NOMO-1 treated with dmso at 0.1 percent for 144 hours (cell line): ENCODE results near the gene GNB1L.
A peak's percentile ranks its signal among the peaks of the same experiment; 100 is the strongest.
"Not testable (repeated sequence)": the region's sequence is repeated elsewhere in the genome, so short reads cannot be mapped to it uniquely, and the experiment has no call there.

Source experiments
- DNase-seq: peaks from one replicate; lab custom pipeline; 2025; ENCODE audit not compliant: unreplicated experiment; lab: John Stamatoyannopoulos, UW

Gene GNB1L

DNA sequence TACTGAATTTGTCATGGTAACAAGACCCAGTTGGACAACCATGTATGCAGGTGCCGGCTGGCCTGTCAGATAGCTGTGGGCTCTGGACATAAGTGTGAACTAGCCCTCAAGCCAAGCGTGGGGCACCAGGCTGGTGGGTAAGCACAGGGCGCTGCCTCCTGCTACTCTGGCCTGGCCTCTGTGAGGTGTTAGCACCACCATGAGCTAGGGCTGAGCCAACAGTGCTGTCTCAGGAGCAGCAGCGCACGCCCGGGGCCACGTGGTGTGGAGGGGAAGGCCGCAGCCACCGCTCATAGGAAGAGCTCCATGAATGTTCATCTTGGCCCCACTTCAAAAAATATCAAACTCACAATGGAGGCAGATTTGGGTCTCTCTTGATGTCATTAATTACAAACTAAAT is 35.3 kb upstream of the GNB1L start:
- DNase-seq: no peak

DNA sequence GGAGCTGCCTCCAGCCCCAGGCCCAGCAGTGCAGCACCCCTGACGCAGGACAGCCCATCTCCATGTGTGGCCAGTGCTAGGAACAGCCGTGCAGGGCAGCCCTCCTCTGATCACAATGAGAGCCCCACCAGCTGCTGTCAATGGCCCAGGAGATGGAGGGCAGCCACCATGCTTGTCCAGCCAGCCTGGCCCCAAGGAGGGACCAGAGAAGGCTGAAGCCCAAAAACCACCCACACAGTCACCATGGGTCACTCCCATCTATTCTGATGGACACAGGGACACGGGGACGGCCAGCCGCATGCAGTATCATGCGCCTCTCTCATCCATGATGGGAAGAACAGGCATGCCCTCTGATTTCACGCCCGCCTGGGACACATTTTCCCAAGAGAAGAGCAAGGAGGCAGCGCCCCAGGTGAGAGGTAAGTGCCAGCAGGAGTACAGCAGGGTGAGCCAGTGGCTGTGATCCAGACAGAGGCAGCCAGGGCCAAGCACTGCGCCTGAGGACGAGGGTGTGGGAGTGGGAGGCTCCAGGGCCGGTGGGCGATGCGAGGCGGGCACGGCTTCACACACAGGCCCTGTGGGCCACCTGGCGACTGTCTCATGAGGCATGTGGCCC is 33.6 kb upstream of the GNB1L start:
- no peak for DNase-seq

- DNase-seq: no peak
Observed at GRCh38 chr22:19887256-19887985, 32.7 kb upstream of the GNB1L start.

DNA sequence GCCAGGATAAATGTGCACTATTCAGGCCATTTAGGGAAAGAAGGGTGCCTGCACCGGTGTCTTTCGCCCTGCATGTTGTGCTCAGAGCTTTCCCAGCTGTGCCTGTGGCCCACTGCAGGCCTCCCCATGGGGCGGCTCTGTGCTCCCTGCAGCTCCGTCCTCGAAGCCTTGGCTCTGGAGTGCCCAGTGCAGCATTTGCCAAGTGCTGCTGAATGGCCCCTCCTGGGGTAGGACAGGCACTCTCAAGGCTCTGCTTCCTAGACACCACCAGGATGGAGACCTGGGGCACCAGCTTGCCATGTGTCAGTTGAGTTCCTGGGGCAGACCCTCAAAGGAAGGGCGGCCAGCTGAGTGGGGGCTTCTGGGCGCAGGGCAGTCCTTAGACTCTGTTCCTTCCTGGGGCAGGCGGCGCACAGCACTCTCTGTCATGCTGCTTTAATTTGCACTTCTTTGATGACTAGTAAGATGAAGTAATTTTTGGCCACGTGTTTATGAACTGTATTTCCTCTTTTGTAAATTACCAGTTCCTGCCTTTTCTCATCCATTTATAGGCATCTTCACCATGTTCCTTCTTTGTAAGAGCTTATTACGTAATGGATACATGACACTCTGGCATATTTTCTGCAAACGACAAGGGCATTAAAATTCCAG is 32.1 kb upstream of the GNB1L start:
- peak; percentile 86 for DNase-seq

DNA sequence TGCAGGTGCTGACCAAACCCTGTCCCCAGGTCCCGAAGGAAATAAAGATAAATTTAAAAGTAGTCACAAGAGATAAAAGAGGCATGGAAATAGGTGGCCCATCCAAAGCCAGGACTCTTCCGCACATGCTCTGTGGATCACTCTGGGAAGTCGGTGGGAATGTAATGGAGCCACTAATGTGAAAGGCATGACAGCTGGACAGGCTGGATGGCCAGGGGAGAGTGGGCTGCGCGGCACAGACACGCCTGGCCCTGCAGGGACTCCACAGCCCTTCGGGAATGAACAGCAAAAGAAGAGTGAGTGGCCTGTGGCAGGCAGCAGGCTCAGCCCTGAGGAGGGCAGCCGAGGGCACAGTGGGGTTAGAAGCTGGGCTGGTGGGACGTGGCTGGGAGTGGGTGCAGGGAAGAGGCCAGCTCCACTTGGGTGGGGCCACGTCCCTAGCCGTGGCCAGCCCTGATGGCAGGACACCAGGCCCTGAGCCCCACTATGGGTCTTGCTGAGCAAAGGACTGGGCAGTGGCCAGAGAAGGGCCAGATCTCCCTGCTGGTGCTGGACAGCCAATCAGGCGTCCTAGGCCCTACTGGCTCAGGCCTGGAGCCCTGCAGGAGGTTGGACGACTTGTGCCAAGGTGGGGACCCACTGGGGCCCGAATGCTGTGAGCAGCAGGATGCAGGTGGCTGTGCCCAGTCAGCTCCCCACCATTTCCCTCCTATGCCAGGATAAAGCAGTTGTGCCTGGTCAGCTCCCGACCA is 31.3 kb upstream of the GNB1L start:
- no peak for DNase-seq

DNA sequence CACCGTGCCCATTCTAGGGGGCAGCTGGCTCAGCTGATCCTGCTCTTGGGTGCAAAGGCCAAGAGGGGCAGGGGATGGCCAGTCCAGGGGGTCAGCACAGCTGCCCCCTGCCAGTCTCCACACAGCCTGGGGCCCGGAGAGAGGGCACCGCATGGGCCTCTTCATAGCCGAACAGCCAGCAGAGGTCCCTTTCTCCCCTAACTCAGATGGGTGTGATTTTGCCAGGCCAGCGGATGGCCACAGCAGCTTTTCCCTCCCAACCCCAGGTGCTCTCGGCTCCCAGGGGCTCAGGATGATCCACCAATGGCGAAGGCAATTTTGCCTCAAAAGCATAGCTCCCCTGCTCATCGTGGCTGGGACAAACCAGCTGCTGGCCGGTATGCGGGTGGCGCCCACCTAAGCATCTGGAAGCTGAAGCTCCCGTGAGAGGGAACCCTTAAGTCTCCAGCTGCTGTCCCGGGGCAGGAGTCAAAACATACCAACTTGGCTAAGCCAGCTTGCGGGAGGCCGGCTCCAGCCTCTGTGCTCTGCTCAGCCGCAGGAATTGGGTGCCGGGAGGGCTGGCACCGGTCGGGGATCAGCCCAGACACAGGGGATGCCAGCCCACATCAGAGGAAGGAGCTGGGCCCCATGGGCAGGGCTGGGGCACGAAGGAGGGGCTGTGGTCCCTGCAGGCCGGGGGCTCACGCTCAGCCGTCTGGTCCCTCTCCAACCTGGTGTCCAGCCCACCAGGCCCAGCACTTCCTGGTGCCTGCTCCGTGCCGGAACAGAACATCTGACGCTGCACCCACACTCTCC is 30.5 kb upstream of the GNB1L start:
- DNase-seq: no peak

- DNase-seq: no peak
Observed at GRCh38 chr22:19884161-19884953, 29.7 kb upstream of the GNB1L start.

- DNase-seq: not testable (repeated sequence)
Observed at GRCh38 chr22:19883446-19883845, 28.8 kb upstream of the GNB1L start.

DNA sequence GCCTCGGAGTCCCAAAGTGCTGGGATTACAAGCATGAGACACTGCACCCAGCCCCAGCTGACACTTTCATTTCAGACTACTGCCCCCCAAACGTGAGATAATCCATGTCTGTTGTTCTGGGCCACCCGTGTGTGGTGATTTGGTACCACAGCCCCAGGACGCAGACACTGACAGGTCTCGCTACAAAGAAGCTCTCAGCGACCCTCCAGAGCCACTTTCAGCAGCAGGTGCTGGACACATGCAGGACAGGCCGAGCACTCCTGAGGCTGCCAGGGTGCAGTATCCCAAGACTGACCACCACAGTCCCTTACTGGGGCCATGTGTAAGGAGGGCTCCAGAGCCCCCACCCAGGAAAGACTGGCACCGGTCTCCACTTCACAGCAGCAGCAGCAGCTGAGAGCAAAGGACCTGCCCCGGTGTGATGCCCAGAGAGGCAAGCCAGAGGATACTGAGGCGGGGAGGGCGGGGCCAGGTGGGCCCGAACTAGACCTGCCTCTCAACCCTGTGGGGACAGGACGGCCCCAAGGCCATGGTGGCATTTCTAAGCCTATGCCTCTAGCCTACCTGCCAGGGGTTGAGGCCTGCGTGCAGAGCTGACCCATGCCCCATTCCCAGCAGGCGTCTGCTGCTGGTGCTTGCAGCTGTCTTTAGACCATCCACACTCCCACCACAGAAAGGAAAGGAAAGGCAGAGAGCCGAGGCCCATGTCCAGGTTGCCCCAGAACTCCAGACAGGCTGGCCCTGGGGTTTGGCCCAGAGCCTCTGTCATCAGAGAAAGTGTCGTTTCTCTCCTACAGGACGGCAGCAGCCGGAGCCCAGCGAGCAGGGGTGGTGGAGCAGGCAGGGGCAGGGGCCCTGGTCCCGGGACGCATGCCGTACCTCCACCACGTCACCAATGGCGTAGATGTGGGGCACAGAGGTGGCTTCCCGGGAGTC is 28.0 kb upstream of the GNB1L start:
- no peak for DNase-seq

- DNase-seq: no peak
Observed at GRCh38 chr22:19880786-19881569, 26.3 kb upstream of the GNB1L start.

GRCh38 chr22:19879992-19880785 is 25.5 kb upstream of the GNB1L start:
- DNase-seq: no peak

GRCh38 chr22:19879643-19879991 is 24.9 kb upstream of the GNB1L start:
- no peak for DNase-seq

DNA sequence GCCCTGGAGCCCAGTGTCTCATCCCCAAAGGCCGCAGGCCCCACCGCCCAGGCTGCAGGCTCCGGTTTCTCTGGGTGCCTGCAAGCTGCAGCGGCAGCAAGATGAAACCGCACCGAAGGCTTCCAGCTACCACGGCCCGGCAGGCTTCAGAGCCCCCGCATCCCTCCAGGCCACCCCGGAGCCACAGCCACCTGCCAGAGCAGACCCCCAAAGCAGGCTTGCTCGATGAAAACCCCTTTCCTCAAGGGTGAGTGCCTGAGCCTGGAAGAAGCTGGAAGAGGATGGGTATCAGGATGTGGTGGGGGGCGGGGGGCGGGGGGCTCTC is 24.5 kb upstream of the GNB1L start:
- no peak for DNase-seq

DNA sequence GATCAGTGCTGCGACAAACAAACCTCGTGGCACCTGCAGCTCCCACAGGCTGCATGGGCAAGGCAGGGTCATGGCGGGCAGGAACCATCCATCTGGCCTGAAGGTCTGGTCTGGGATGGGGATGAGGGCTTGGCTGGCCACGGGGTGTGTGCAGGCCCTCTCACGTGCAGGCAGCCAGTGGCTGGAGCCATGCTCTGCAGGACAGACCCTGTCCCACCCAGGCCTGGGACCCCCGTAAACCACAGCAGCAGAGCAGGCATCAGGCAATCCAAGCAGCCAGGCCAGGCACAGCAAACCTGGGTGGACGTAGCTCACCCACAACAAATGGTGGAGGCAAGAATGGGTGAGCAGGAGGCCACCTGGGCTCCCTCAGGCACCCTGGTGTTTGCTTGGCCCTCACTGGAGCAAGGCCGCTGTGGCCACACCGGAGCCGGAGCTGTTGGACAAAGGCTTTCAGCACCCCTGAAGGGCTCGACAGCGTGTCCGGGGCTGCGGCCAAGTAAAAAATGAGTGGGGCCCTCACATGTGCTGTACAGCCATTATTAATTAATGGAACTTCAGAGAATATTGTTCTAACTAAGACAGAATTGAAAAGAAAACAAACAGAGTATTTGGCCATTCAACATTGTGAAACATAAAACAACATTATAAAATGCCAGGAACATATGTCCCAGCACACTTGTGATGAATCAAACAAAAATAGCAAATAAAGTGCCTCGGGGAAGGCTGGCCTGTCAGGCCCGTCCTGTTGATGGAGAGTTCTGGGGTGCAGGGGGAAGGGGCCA is 24.0 kb upstream of the GNB1L start:
- no peak for DNase-seq

DNA sequence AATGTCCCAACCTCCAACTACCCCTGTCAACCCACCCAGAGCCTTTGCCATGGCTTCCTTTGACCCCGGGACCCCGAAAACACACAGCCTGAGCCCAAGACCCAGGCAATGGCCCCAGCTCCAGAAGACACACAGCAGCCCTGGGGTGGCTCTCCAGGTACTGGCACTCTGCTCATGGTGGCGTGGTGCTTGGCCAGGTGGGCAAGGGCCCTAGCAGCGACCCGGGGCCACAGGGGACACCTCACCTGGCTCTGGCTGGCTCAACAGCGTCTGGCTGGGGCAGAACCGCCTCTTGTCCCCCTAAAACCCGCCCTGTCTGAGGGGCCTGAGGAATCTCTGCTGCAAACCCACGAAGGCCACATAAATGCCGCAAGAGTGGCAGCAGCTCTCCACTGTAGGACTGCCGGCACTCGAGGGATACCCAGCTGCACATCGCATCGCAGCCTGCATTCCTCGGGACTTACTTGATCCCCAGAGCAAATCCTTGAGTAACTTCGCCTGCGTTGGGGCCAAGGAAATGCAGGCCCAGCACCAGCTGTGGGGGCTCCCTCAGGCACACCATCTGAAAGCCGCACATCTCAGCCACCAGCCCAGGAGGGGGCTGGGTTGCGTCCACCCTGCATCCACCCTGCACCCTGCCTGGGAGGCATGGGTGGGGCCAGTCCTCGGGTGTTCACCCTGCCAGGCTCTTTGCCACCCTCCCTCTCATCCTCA is 23.1 kb upstream of the GNB1L start:
- no peak for DNase-seq

DNA sequence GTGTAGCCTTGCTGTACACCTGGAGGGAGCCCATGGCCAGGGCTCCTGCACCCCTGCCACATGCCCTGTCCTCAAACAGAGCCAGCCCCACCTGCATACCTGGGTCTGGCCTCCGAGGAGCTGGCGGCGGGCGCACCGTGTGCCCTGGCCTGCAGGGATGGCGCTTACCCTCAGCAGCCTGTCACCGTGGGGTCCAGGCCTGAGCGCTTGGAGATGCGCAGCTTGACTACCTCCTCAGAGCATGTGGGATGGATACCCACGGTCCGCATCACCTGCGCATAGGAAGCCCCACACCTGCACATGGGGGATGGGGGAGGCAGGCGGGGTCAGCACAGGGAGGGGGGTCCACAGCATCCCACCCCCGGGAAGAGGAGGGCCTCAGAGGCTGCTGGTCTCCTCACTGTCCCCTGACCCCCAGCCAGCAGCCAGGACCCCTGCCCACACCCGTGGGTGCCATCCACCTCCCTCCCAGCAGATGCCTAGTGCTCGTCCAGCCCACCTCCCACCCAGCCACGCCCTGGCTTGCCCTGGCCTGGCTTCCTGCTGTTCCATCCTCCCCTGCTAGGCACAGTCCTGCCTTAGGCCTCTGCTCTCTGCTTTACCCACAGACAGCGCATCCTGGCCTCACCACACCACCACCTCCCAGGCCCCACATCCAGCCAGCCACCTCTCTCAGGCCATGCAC is 22.4 kb upstream of the GNB1L start:
- no peak for DNase-seq
